ENCODE measurements around the gene CNTNAP5. TPM values are rescaled to one million over a fixed set of nuclear protein-coding genes. Genes with fewer than 3 reads are reported as not detected.

Gene CNTNAP5
- total RNA-seq, 3 donors from 2014 or later (not counting 1 experiment from before 2014, with no cell fraction given) = not detected

DNA sequence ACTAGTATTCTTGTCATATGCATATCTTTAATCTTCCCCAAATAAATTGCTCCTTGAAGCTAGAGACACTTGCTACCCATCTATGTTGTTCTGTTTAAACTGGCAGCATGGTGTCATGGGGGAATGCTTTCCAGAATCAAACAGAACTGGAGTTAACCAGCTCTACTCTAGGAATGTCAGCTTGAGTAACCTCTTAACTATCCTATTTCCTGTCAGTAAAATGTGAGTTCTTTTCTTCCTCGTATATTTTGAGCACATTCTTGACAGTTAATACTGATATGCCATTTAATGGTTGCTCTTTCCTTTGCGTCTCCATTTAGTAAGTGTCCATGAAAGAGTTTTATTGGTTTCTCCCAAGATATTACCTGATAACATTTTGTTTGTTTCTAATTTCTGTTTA lies 23.0 kb downstream of the CNTNAP5 start:
- Mint-ChIP-seq H3K36me3 (no peaks in the 10 kb centered on the region), H3K27ac (no peak overlapping the region), H3K9me3 (peaks cover 12 to 14% of the 10 kb centered on the region in 2 donors), H3K4me1 (no peaks in the 10 kb centered on the region), H3K4me3 (no peak overlapping the region), H3K27me3 (ENCODE audit: low read depth in 2 of 2) (no peaks in the 10 kb centered on the region)
- Histone ChIP-seq H3K4me1 (ENCODE audit: control insufficient read depth, insufficient read depth, low read length) (no peaks in the 10 kb centered on the region), H3K27me3 (ENCODE audit: control insufficient read depth, insufficient read depth, low read length) (no peaks in the 10 kb centered on the region), H3K36me3 (ENCODE audit: control insufficient read depth, insufficient read depth, low read length) (no peaks in the 10 kb centered on the region), H3K27ac (ENCODE audit: low read length) (no peak overlapping the region), H3K4me3 (ENCODE audit: low read length) (no peak overlapping the region), H3K9me3 (ENCODE audit: control insufficient read depth, insufficient read depth, low read length) (no peaks in the 10 kb centered on the region)
- intact Hi-C loops (cut with micrococcal nuclease) = no loop called here
- TF ChIP-seq, protein P1, sequence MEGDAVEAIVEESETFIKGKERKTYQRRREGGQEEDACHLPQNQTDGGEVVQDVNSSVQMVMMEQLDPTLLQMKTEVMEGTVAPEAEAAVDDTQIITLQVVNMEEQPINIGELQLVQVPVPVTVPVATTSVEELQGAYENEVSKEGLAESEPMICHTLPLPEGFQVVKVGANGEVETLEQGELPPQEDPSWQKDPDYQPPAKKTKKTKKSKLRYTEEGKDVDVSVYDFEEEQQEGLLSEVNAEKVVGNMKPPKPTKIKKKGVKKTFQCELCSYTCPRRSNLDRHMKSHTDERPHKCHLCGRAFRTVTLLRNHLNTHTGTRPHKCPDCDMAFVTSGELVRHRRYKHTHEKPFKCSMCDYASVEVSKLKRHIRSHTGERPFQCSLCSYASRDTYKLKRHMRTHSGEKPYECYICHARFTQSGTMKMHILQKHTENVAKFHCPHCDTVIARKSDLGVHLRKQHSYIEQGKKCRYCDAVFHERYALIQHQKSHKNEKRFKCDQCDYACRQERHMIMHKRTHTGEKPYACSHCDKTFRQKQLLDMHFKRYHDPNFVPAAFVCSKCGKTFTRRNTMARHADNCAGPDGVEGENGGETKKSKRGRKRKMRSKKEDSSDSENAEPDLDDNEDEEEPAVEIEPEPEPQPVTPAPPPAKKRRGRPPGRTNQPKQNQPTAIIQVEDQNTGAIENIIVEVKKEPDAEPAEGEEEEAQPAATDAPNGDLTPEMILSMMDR (IDR thresholded peaks at IDR 0.05) = no peak
- no CpG with 5 or more reads among the region's 2 CpGs for WGBS (ENCODE audit: insufficient coverage)
- DNase-seq (no peak), ATAC-seq (no peak)

DNA sequence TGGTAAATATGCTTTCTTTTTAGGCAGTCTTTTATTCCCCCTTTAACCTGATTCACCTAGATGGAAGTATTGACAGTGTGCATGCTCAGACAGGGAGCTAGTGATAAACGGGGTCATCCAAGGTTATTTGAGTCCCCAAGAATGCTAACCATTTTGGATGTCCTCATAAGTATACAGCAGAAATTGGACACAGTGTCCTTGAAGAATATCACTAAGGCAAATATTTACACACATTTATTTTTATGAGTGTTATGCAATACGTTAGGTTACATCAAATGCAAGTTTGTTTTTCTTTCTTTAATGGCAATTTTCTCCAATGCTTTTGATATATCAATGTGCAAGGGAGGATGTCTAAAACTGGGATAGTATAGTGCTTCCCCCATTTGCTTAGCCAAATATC lies 23.6 kb downstream of the CNTNAP5 start:
- no peaks in the 10 kb centered on the region for H3K27me3 ChIP-seq (ENCODE audit: control insufficient read depth, insufficient read depth, low read length)
- H3K27ac ChIP-seq (ENCODE audit: low read length) = no peak overlapping the region
- no peaks in the 10 kb centered on the region for H3K9me3 ChIP-seq (ENCODE audit: control insufficient read depth, insufficient read depth, low read length)
- no peaks in the 10 kb centered on the region for H3K36me3 ChIP-seq (ENCODE audit: control insufficient read depth, insufficient read depth, low read length)
- Mint-ChIP-seq H3K4me3 (no peak overlapping the region), H3K36me3 (no peaks in the 10 kb centered on the region), H3K27ac (no peak overlapping the region), H3K27me3 (ENCODE audit: low read depth in 2 of 2) (no peaks in the 10 kb centered on the region), H3K9me3 (peaks cover 8 to 11% of the 10 kb centered on the region in 2 donors), H3K4me1 (no peaks in the 10 kb centered on the region)
- ATAC-seq (no peak), DNase-seq (no peak)
- WGBS (ENCODE audit: insufficient coverage) = 82% methylated on average over 2 of the region's 2 CpGs
- no peak overlapping the region for H3K4me3 ChIP-seq (ENCODE audit: low read length)
- intact Hi-C loops (cut with micrococcal nuclease) = no loop called here
- no peaks in the 10 kb centered on the region for H3K4me1 ChIP-seq (ENCODE audit: control insufficient read depth, insufficient read depth, low read length)
- TF ChIP-seq, protein P1 (IDR thresholded peaks at IDR 0.05) = no peak

DNA sequence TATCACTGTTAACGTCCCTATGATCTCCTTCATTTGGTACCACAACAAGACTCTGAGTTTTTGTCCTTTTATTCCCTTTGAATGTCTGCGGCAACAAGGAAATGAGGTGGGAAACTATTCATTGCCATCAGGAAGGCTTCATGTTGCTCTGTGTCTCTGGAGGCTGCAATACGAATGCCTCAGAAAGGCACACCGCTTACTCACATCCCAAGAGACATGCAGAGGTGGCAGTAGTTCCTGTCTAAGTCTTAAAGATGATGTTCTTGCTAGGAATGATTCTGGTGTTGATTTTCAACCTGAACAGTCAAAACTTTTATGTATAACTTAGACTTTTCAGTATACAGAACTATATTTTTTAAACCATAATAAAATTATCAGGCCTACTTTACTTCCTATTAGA lies 24.0 kb downstream of the CNTNAP5 start:
- 83% methylated on average over 4 of the region's 4 CpGs for WGBS (ENCODE audit: insufficient coverage)
- no peaks in the 10 kb centered on the region for H3K36me3 Mint-ChIP-seq
- Histone ChIP-seq H3K4me1 (ENCODE audit: control insufficient read depth, insufficient read depth, low read length) (no peaks in the 10 kb centered on the region), H3K27me3 (ENCODE audit: control insufficient read depth, insufficient read depth, low read length) (no peaks in the 10 kb centered on the region), H3K4me3 (ENCODE audit: low read length) (no peak overlapping the region), H3K9me3 (ENCODE audit: control insufficient read depth, insufficient read depth, low read length) (no peaks in the 10 kb centered on the region), H3K27ac (ENCODE audit: low read length) (no peak overlapping the region), H3K36me3 (ENCODE audit: control insufficient read depth, insufficient read depth, low read length) (no peaks in the 10 kb centered on the region)
- no peak overlapping the region for H3K4me3 Mint-ChIP-seq
- no peaks in the 10 kb centered on the region for H3K27me3 Mint-ChIP-seq (ENCODE audit: low read depth in 2 of 2)
- H3K4me1 Mint-ChIP-seq = no peaks in the 10 kb centered on the region
- DNase-seq = no peak
- peaks cover 6 to 9% of the 10 kb centered on the region in 2 donors for H3K9me3 Mint-ChIP-seq
- no peak overlapping the region for H3K27ac Mint-ChIP-seq
- TF ChIP-seq, protein P1 (IDR thresholded peaks at IDR 0.05) = no peak
- ATAC-seq = no peak
- intact Hi-C loops (cut with micrococcal nuclease) = no loop called here

DNA sequence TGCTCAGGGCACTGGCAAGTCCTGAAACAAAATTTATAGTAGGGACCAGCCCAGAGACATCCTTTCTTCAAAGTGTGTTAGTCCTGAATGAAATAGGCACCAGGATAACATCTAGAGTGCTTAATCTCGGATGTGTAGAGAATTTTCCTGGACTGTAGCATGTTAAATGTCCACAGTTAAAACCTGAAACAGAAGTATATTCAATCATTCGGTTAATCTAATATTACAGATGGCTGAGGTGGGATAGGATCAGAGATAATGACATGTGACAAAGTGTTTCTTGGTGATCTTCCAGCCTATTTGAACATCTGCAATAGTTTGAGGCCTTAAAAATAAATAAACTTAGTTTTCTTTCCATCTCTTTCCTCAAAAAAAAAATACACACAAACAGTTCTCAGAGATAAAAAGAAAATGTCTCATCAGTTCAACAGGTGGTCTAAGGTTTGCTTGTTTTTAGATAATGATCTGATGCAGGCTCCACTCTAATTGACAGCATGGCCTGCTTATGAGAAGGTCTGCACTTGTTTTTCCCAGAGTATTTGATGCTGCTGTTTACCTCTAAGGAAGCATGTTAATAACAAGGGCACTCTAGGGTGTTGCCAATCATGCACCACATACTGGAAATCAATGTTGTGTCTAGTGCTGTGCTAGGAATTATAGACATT lies 25.9 kb downstream of the CNTNAP5 start:
- no CpG with 5 or more reads among the region's 2 CpGs for WGBS (ENCODE audit: insufficient coverage)
- no peaks in the 10 kb centered on the region for H3K4me1 Mint-ChIP-seq
- intact Hi-C loops (cut with micrococcal nuclease) = no loop called here

More for the DNA sequence above, 25.9 kb downstream of the CNTNAP5 start:
- Mint-ChIP-seq H3K9me3 (peaks cover 10 to 13% of the 10 kb centered on the region in 2 donors), H3K4me3 (no peak overlapping the region), H3K36me3 (no peaks in the 10 kb centered on the region), H3K27ac (no peak overlapping the region), H3K27me3 (ENCODE audit: low read depth in 2 of 2) (no peaks in the 10 kb centered on the region)
- TF ChIP-seq, protein P1 (IDR thresholded peaks at IDR 0.05) = no peak
- Histone ChIP-seq H3K9me3 (ENCODE audit: control insufficient read depth, insufficient read depth, low read length) (no peaks in the 10 kb centered on the region), H3K27me3 (ENCODE audit: control insufficient read depth, insufficient read depth, low read length) (no peaks in the 10 kb centered on the region), H3K36me3 (ENCODE audit: control insufficient read depth, insufficient read depth, low read length) (no peaks in the 10 kb centered on the region), H3K27ac (ENCODE audit: low read length) (no peak overlapping the region), H3K4me1 (ENCODE audit: control insufficient read depth, insufficient read depth, low read length) (no peaks in the 10 kb centered on the region), H3K4me3 (ENCODE audit: low read length) (no peak overlapping the region)
- ATAC-seq (no peak), DNase-seq (no peak)

Data from natural killer cell (primary cell).